RPMI8226 (cell line): Measurements from ENCODE around the gene TMIGD3.
A peak's percentile ranks its signal among the peaks of the same experiment; 100 is the strongest.
"Not testable (repeated sequence)": the region's sequence is repeated elsewhere in the genome, so short reads cannot be mapped to it uniquely, and the experiment has no call there.

ENCODE experiments used
- DNase-seq: peaks from one replicate; pipeline ENCODE4 v3.0.0-alpha.2; 2015

TMIGD3 gene

GRCh38 chr1:111503585-111504060 lies at the start of gene TMIGD3, which contains the start of gene ADORA3:
TSS of gene TMIGD3 (minus strand) at chr1:111503633. CDS start at chr1:111503354, 279 bp downstream.
TSS of gene ADORA3 (minus strand) at chr1:111503633. CDS start at chr1:111503354, 279 bp downstream.
- peak; percentile 69 for DNase-seq

GRCh38 chr1:111553196-111553595 lies 49.8 kb upstream of the TMIGD3 start:
- no peak for DNase-seq

GRCh38 chr1:111552587-111552986 lies 49.2 kb upstream of the TMIGD3 start:
- no peak for DNase-seq

- no peak for DNase-seq
Observed at GRCh38 chr1:111551623-111552411, 48.4 kb upstream of the TMIGD3 start.

GRCh38 chr1:111547786-111548185 lies 44.4 kb upstream of the TMIGD3 start:
- DNase-seq: not testable (repeated sequence)

GRCh38 chr1:111542187-111542586 lies 38.8 kb upstream of the TMIGD3 start:
- no peak for DNase-seq

GRCh38 chr1:111541721-111542120 lies 38.3 kb upstream of the TMIGD3 start:
- DNase-seq: no peak

- DNase-seq: no peak
Observed at GRCh38 chr1:111540928-111541327, 37.5 kb upstream of the TMIGD3 start.

GRCh38 chr1:111538343-111539025 lies 35.1 kb upstream of the TMIGD3 start:
- DNase-seq: no peak

- DNase-seq: no peak
Observed at GRCh38 chr1:111535256-111536191, 32.1 kb upstream of the TMIGD3 start.

- no peak for DNase-seq
Observed at GRCh38 chr1:111520053-111520452, 16.6 kb upstream of the TMIGD3 start.

GRCh38 chr1:111517469-111518225 lies 14.2 kb upstream of the TMIGD3 start:
- no peak for DNase-seq

GRCh38 chr1:111516005-111516535 lies 12.6 kb upstream of the TMIGD3 start:
- DNase-seq: peak; percentile 33

- no peak for DNase-seq
Observed at GRCh38 chr1:111515291-111516004, 12.0 kb upstream of the TMIGD3 start.

- no peak for DNase-seq
Observed at GRCh38 chr1:111513410-111514020, 10.1 kb upstream of the TMIGD3 start.

GRCh38 chr1:111512931-111513330 lies 9.5 kb upstream of the TMIGD3 start:
- no peak for DNase-seq

- no peak for DNase-seq
Observed at GRCh38 chr1:111512132-111512889, 8.9 kb upstream of the TMIGD3 start.

GRCh38 chr1:111511370-111511769 lies 7.9 kb upstream of the TMIGD3 start:
- DNase-seq: no peak

- DNase-seq: no peak
Observed at GRCh38 chr1:111509997-111510375, 6.6 kb upstream of the TMIGD3 start.
